SU-DHL-6 (cell line): Measurements from ENCODE around the gene LIME1.

Source experiments
- H2AFZ ChIP-seq: fragments of 200-600 bp; sonication (generic); 2 replicates; pipeline ENCODE4 v1.6.1; 2014; ENCODE audit warnings: low read depth, mild to moderate bottlenecking, moderate library complexity, mixed read lengths, antibody characterized with exemption, low read length; ENCODE audit not compliant: severe bottlenecking
- H3F3A ChIP-seq: fragments of 200-600 bp; shearing (Covaris generic); 2 replicates; pipeline ENCODE4 v1.6.0; 2016; ENCODE audit warnings: antibody characterized with exemption, mild to moderate bottlenecking; ENCODE audit not compliant: insufficient read depth
- H3K27ac ChIP-seq: fragments of 200-600 bp; sonication (generic); 2 replicates; pipeline ENCODE4 v1.5.1; 2016; ENCODE audit warnings: low read depth, mild to moderate bottlenecking, low read length, moderate library complexity, mixed read lengths
- H3K27me3 ChIP-seq: fragments of 200-600 bp; sonication (generic), shearing (Covaris generic); 2 replicates; pipeline ENCODE4 v1.6.0; 2014; ENCODE audit warnings: mild to moderate bottlenecking, low read length
- H3K36me3 ChIP-seq: fragments of 200-600 bp; sonication (generic); 2 replicates; pipeline ENCODE4 v1.6.1; 2014; ENCODE audit warnings: mild to moderate bottlenecking, low read length, mixed read lengths
- H3K4me2 ChIP-seq: fragments of 300-600, 200-600 bp; shearing (Covaris generic), sonication (generic); 2 replicates; pipeline ENCODE4 v1.6.0; 2014; ENCODE audit warnings: low read length, low read depth, mild to moderate bottlenecking; ENCODE audit not compliant: poor library complexity, severe bottlenecking
- H3K4me3 ChIP-seq: fragments of 200-600 bp; sonication (generic); 2 replicates; pipeline ENCODE4 v1.5.1; 2014; ENCODE audit warnings: antibody characterized with exemption, low read length, mild to moderate bottlenecking, mixed read lengths; ENCODE audit not compliant: insufficient read depth, poor library complexity, severe bottlenecking
- H3K79me2 ChIP-seq: fragments of 200-600 bp; sonication (generic); 2 replicates; pipeline ENCODE4 v1.6.1; 2014; ENCODE audit warnings: mild to moderate bottlenecking, low read length, moderate library complexity; ENCODE audit not compliant: insufficient read depth
- H3K9ac ChIP-seq: fragments of 200-600 bp; sonication (generic); 2 replicates; pipeline ENCODE4 v1.7.0; 2014; ENCODE audit warnings: mild to moderate bottlenecking, low read length
- H3K9me2 ChIP-seq: fragments of 200-600 bp; sonication (generic); replicated peaks from 2 replicates; pipeline ENCODE4 v1.6.1; 2014; ENCODE audit warnings: low read length; ENCODE audit not compliant: insufficient read depth
- H3K9me3 ChIP-seq: fragments of 200-600 bp; sonication (generic); 2 replicates; pipeline ENCODE4 v1.6.1; 2014; ENCODE audit warnings: low read length, mixed read lengths; ENCODE audit not compliant: insufficient read depth
- H4K20me1 ChIP-seq: fragments of 200-600 bp; sonication (generic); 2 replicates; pipeline ENCODE4 v1.6.1; 2014; ENCODE audit warnings: low read depth, mild to moderate bottlenecking, antibody characterized with exemption, low read length, moderate library complexity, mixed read lengths
- EZH2phosphoT487 ChIP-seq: fragments of 200-600 bp; sonication (generic), shearing (Covaris generic); conservative IDR thresholded peaks from 2 replicates; pipeline ENCODE4 v1.6.1; 2018; ENCODE audit warnings: mild to moderate bottlenecking, antibody characterized with exemption, low read length, moderate library complexity, mixed read lengths
- TF ChIP-seq, protein P1 (sequence below): fragments of 200-600 bp; sonication (generic); IDR thresholded peaks from one replicate; pipeline ENCODE4 v1.5.1; 2017; ENCODE audit warnings: antibody characterized with exemption, mild to moderate bottlenecking, low read length, moderate library complexity; ENCODE audit not compliant: insufficient read depth, poor library complexity, severe bottlenecking

LIME1 gene

DNA sequence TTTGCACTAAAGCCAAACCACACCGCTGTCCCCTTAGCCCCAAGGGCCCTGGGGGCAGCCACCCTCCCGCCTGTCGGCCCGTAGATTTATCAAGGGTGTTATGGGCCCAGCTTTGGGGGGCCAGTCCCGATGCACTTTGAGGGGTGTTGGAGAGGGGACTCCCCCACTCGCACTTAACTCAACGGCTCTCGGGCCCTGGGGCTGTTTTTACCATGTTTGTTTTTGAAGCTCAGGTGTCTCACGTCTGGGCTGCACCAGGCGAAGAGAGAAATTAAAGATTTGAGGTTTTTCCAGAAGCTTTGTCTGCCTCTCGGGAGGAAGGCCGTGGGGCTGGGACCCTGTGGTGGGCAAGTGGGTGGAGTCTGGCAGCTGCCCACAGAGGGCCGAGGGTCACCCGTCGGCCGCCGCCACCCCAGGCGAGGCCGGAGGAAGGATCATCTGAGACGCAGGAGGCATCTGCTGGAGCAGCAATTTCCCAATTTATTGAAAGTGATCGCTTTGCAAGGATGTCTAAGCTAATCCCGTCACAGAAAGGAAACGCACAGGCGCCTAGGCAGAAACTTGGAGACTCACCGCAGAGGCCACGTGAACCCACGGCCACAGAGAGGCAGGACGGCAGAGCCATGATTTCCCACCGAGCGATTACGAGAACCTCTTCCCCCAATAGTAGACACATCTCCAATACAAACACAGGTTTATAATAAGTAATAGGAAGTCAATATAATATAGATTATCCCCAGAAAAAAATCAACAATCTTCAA lies 6.9 kb downstream of the LIME1 start:
- no peaks in the 10 kb centered on the region for H3K9me2 ChIP-seq

DNA sequence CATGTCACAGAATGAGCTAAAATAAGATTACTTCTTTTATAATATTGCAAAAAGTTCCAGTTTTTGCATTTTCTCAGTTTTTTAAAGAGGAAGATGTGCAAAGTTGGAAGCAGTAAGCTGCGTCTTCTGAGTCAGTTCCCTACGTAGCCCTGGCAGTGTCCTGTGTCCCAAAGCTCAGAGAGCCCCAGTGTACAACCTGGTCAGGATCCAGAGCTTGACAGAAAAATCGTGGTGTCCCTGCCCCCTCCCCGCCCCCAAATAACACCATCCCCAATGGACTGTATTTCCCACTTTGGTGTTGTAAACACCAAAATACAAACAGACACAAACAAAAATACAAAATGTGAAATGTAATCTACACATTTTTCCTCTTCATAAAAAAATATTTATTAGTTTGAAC lies 7.7 kb downstream of the LIME1 start:
- no peaks in the 10 kb centered on the region for H3K79me2 ChIP-seq
- peaks cover 14% of the 10 kb centered on the region; the same call in 1 of the 2 replicates for H3F3A ChIP-seq
- H3K9ac ChIP-seq: no peak overlapping the region
- H3K4me3 ChIP-seq: no peak overlapping the region
- H4K20me1 ChIP-seq: no peaks in the 10 kb centered on the region
- no peaks in the 10 kb centered on the region for H3K36me3 ChIP-seq
- H3K27ac ChIP-seq: 0 out of 2 replicates have a peak overlapping the region, but pooled peaks have one; percentile 25
- no peak overlapping the region for H2AFZ ChIP-seq
- H3K27me3 ChIP-seq: no peaks in the 10 kb centered on the region
- H3K9me3 ChIP-seq: no peaks in the 10 kb centered on the region
- no peak for TF ChIP-seq EZH2phosphoT487
- H3K9me2 ChIP-seq: no peaks in the 10 kb centered on the region
- no peak overlapping the region for H3K4me2 ChIP-seq

More for the DNA sequence above, 6.9 kb downstream of the LIME1 start:
- H3K4me2 ChIP-seq: no peak overlapping the region
- no peaks in the 10 kb centered on the region for H3K36me3 ChIP-seq
- H3K4me3 ChIP-seq: no peak overlapping the region
- H3K9ac ChIP-seq: no peak overlapping the region
- peaks cover 14% of the 10 kb centered on the region; the same call in 1 of the 2 replicates for H3F3A ChIP-seq
- no peaks in the 10 kb centered on the region for H3K79me2 ChIP-seq
- H3K27me3 ChIP-seq: no peaks in the 10 kb centered on the region
- 0 out of 2 replicates have a peak overlapping the region, but pooled peaks have one; percentile 25 for H3K27ac ChIP-seq
- no peak overlapping the region for H2AFZ ChIP-seq
- TF ChIP-seq, protein P1, sequence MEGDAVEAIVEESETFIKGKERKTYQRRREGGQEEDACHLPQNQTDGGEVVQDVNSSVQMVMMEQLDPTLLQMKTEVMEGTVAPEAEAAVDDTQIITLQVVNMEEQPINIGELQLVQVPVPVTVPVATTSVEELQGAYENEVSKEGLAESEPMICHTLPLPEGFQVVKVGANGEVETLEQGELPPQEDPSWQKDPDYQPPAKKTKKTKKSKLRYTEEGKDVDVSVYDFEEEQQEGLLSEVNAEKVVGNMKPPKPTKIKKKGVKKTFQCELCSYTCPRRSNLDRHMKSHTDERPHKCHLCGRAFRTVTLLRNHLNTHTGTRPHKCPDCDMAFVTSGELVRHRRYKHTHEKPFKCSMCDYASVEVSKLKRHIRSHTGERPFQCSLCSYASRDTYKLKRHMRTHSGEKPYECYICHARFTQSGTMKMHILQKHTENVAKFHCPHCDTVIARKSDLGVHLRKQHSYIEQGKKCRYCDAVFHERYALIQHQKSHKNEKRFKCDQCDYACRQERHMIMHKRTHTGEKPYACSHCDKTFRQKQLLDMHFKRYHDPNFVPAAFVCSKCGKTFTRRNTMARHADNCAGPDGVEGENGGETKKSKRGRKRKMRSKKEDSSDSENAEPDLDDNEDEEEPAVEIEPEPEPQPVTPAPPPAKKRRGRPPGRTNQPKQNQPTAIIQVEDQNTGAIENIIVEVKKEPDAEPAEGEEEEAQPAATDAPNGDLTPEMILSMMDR: no peak
- no peak for TF ChIP-seq EZH2phosphoT487
- H4K20me1 ChIP-seq: no peaks in the 10 kb centered on the region
- H3K9me3 ChIP-seq: no peaks in the 10 kb centered on the region

DNA sequence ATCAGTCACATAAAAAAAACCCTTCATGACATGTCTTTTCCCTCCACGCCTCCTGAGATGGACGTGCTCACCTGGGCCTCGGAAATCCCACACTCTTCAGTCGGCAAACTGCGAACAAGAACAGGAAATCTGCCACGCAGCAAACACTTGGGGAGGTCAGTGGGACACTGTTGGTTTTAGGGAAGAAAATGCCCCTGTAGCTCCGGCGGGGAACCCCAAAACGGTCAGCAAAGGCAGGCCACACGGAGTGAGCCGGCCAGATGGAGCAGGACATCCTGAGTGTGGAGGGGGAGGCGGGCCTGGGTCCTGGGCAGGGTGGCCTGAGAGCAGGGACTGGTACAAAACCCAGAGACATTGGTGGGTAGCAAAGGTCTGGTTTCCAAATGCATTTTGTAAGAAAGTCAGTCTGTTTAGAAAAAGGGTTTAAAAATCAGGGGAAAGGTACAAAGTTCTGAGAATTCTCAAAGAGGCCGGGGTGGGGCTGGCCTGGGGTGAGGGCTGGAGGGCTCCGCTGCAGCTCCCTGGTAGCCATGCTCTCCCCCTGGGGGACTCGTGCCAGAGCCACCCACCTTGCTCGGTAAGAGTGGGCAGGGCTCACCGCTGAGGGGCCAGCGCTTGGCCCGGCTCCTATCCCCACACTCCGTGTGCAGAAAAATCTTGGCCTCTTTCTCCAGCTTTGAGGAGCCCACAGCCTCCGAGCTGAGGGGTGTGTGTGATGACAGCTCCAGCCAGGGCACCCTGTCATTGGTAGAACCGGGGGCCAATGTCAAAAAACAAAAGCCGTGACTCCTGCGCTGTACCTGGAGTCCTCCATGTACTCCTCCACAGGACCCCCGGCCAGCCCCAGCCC lies 8.3 kb downstream of the LIME1 start:
- Histone ChIP-seq H4K20me1 (no peaks in the 10 kb centered on the region), H3K4me2 (no peak overlapping the region), H3K4me3 (no peak overlapping the region), H3F3A (peaks cover 14% of the 10 kb centered on the region; the same call in 1 of the 2 replicates), H3K9ac (no peak overlapping the region), H3K27ac (no peak overlapping the region), H3K9me2 (no peaks in the 10 kb centered on the region), H3K36me3 (no peaks in the 10 kb centered on the region), H3K9me3 (no peaks in the 10 kb centered on the region), H3K79me2 (no peaks in the 10 kb centered on the region), H3K27me3 (no peaks in the 10 kb centered on the region), H2AFZ (no peak overlapping the region)
- no peak for TF ChIP-seq EZH2phosphoT487
- TF ChIP-seq, protein P1: no peak
